Stimulated activated CD8-positive, alpha-beta memory T cell treated with anti-CD3 and anti-CD28 coated beads, Interleukin-4, amount 100 ng/mL, for 4 hours (primary cell): Measurements from ENCODE around the gene DCTPP1.

Experiments used
- DNase-seq, 2 donors: peaks; one replicate each; pipeline ENCODE4 v3.0.0-alpha.2; 2020; ENCODE audit warnings: low read depth in 2 of 2, low spot score in 1 of 2

DCTPP1 gene

GRCh38 chr16:30447512-30448226, 17.8 kb upstream of the DCTPP1 start:
- DNase-seq = no peak

GRCh38 chr16:30446203-30446595, 16.4 kb upstream of the DCTPP1 start:
- no peak for DNase-seq

- peak; percentile 89 to 94 for DNase-seq
These were observed 15.8 kb upstream of the DCTPP1 start, which contains the start of gene SEPHS2 for GRCh38 chr16:30445408-30446202. TSS of gene SEPHS2 (minus strand) at chr16:30445874. CDS start at chr16:30445727, 147 bp downstream.

GRCh38 chr16:30445149-30445407, 15.2 kb upstream of the DCTPP1 start:
- DNase-seq = no peak

GRCh38 chr16:30444231-30445148, 14.7 kb upstream of the DCTPP1 start:
- no peak for DNase-seq

- DNase-seq = no peak
These were observed 13.8 kb upstream of the DCTPP1 start for GRCh38 chr16:30443631-30444030.

- no peak for DNase-seq
These were observed 10.0 kb upstream of the DCTPP1 start for GRCh38 chr16:30439720-30440348.

- DNase-seq = no peak
These were observed 9.0 kb upstream of the DCTPP1 start for GRCh38 chr16:30438835-30439234.

- no peak for DNase-seq
These were observed 7.7 kb upstream of the DCTPP1 start for GRCh38 chr16:30437511-30438046.

- no peak for DNase-seq
These were observed 5.0 kb upstream of the DCTPP1 start for GRCh38 chr16:30434852-30435251.

- no peak for DNase-seq
These were observed 669 bp upstream of the DCTPP1 start for GRCh38 chr16:30430428-30430970.

GRCh38 chr16:30429418-30429677, 482 bp downstream of the DCTPP1 start:
- DNase-seq = no peak

GRCh38 chr16:30428055-30428454, 1.8 kb downstream of the DCTPP1 start:
- DNase-seq = no peak

- no peak for DNase-seq
These were observed 8.8 kb downstream of the DCTPP1 start for GRCh38 chr16:30421010-30421409.

- no peak for DNase-seq
These were observed 11.3 kb downstream of the DCTPP1 start for GRCh38 chr16:30418350-30419181.

- DNase-seq = peak; percentile 61 to 81
These were observed 12.1 kb downstream of the DCTPP1 start for GRCh38 chr16:30417529-30418349.

- no peak for DNase-seq
These were observed 13.0 kb downstream of the DCTPP1 start for GRCh38 chr16:30416624-30417528.

- no peak for DNase-seq
These were observed 13.7 kb downstream of the DCTPP1 start for GRCh38 chr16:30416047-30416603.
